ENCODE data around the gene TMEM18. TPM values are rescaled to one million over a fixed set of nuclear protein-coding genes. Genes with fewer than 3 reads are reported as not detected.

Gene TMEM18
- total RNA-seq, 1 experiment from 2014 or later = 30.7 TPM

- WGBS (ENCODE audit: extremely low coverage, insufficient read length, low lambda C conversion rate) = no CpG with 5 or more reads among the region's 10 CpGs
- Histone ChIP-seq H3K23ac (ENCODE audit: insufficient read length, low read depth, low read length) (no peak overlapping the region), H3K23me2 (ENCODE audit: insufficient read length, low read depth, low read length, poor library complexity, severe bottlenecking) (no peaks in the 10 kb centered on the region), H2BK20ac (ENCODE audit: low read depth, low read length, poor library complexity, severe bottlenecking) (no peak overlapping the region), H3K9ac (ENCODE audit: extremely low read depth, insufficient read length, low read length) (no peak overlapping the region), H3K18ac (ENCODE audit: insufficient read length, low read depth, low read length) (no peak overlapping the region), H3K79me1 (ENCODE audit: insufficient read depth, low read depth, low read length, poor library complexity, severe bottlenecking) (no peaks in the 10 kb centered on the region), H2BK5ac (ENCODE audit: insufficient read length, low read length) (no peak overlapping the region), H3K14ac (ENCODE audit: insufficient read depth, low read length) (no peak overlapping the region), H3K27me3 (ENCODE audit: insufficient read depth, low read length) (no peaks in the 10 kb centered on the region), H4K5ac (ENCODE audit: insufficient read length, low read depth, low read length) (no peak overlapping the region), H3K4me2 (ENCODE audit: insufficient read depth, insufficient read length, low read length) (no peak overlapping the region), H3K56ac (ENCODE audit: insufficient read length, low read depth, low read length) (no peak overlapping the region), H3K4ac (ENCODE audit: low read depth, low read length) (no peak overlapping the region), H4K8ac (replicated peaks; ENCODE audit: insufficient read length, low read depth, low read length) (no peak overlapping the region), H3K9me3 (ENCODE audit: control insufficient read depth, low read depth, low read length) (no peaks in the 10 kb centered on the region), H2AFZ (ENCODE audit: low read length) (no peak overlapping the region), H4K20me1 (ENCODE audit: control insufficient read depth, insufficient read depth, insufficient read length) (no peaks in the 10 kb centered on the region), H2AK5ac (ENCODE audit: insufficient read length, low read length) (no peak overlapping the region), H3K79me2 (ENCODE audit: insufficient read depth, low read length) (no peaks in the 10 kb centered on the region), H3K4me1 (ENCODE audit: insufficient read depth, low read length) (no peaks in the 10 kb centered on the region), H2BK120ac (ENCODE audit: low read depth, low read length, poor library complexity, severe bottlenecking) (no peak overlapping the region), H3T11ph (ENCODE audit: low read length) (no peak overlapping the region), H4K91ac (ENCODE audit: insufficient read length, low read depth, low read length) (no peak overlapping the region), H2BK15ac (ENCODE audit: low read depth, low read length) (no peak overlapping the region), H3K27ac (ENCODE audit: insufficient read length, low read depth, low read length) (no peak overlapping the region), H2BK12ac (ENCODE audit: insufficient read length, low read depth, low read length) (no peak overlapping the region)
- DNase-seq = no peak
- no peak for TF ChIP-seq CTCF (conservative IDR thresholded peaks at IDR 0.05)
- H3K27me3 Mint-ChIP-seq (ENCODE audit: low read depth) = no peaks in the 10 kb centered on the region; the same call in 1 of the 2 replicates
- H3K9me3 Mint-ChIP-seq = no peaks in the 10 kb centered on the region
- H3K36me3 Mint-ChIP-seq (ENCODE audit: insufficient read depth in 1 of 3, low read depth in 3 of 3) = no peaks in the 10 kb centered on the region
- peaks cover 9 to 18% of the 10 kb centered on the region in 2 experiments for H3K4me1 Mint-ChIP-seq
- H3K4me3 Mint-ChIP-seq = no peak overlapping the region
- H3K27ac Mint-ChIP-seq = no peak overlapping the region; a peak in 1 of 7 replicates
Observed at GRCh38 chr2:624096-624495, 53.1 kb downstream of the TMEM18 start.
